Left colon (tissue), 2 donors: ENCODE results near the gene BABAM2. TPM values are rescaled to one million over a fixed set of nuclear protein-coding genes. Genes with fewer than 3 reads are reported as not detected.

Experiments used
- ATAC-seq: fragments of 200-7000 bp; cut with Tn5 transposase; one replicate; pipeline ENCODE4 v1.9.1; 2020; ENCODE audit warnings: mild to moderate bottlenecking, moderate library complexity
- DNase-seq, 2 donors: peaks; one replicate each; pipeline ENCODE4 v3.0.0-alpha.2; 2020
- intact Hi-C, 2 donors: fragments of 100-400 bp; cut with DNase I in 1 of 2; cut with micrococcal nuclease in 1 of 2; formaldehyde crosslinking; loops; one replicate each; pipeline versions ENCODE4 v1.11.2 to v1.14.0; 2022; cut with DNase I, micrococcal nuclease
- total RNA-seq, 2 donors: library from RNA; stranded (reverse); fragmentation: NEBNext Ultra II Directional; extraction: Animal tissue kit (Norgen Biotek cat#: 25700); gene quantifications; one replicate each; pipeline ENCODE4 v1.2.1, GENCODE V29; 2021
- donor health status: DM: no; HTN: no; CAD: no.
- donor health status: DM: yes; HTN: yes; CAD: no.

The BABAM2 gene
- total RNA-seq, 2 donors from 2014 or later = 35.3 to 39.3 TPM

GRCh38 chr2:28129955-28130695 lies 239.6 kb downstream of the BABAM2 start:
- DNase-seq (no peak), ATAC-seq (no peak)
- intact Hi-C loops = no loop called here

- DNase-seq (no peak), ATAC-seq (no peak)
- intact Hi-C loops = no loop called here
Measured at GRCh38 chr2:28133778-28134177, 243.2 kb downstream of the BABAM2 start.

GRCh38 chr2:28134262-28134812 lies 243.8 kb downstream of the BABAM2 start:
- intact Hi-C loops = no loop called here
- DNase-seq = peak; percentile 65 to 89
- ATAC-seq = peak; percentile 99

- no peak for DNase-seq
- ATAC-seq = no peak
- intact Hi-C loops = no loop called here
Measured at GRCh38 chr2:28134857-28135256, 244.3 kb downstream of the BABAM2 start.

- no peak for ATAC-seq
- intact Hi-C loops = no loop called here
- DNase-seq = no peak
Measured at GRCh38 chr2:28135324-28135723, 244.8 kb downstream of the BABAM2 start.

GRCh38 chr2:28135799-28136198 lies 245.3 kb downstream of the BABAM2 start:
- DNase-seq = no peak
- intact Hi-C loops = no loop called here
- no peak for ATAC-seq

- intact Hi-C loops = no loop called here
- DNase-seq (no peak), ATAC-seq (no peak)
Measured at GRCh38 chr2:28136556-28136955, 246.0 kb downstream of the BABAM2 start.

DNA sequence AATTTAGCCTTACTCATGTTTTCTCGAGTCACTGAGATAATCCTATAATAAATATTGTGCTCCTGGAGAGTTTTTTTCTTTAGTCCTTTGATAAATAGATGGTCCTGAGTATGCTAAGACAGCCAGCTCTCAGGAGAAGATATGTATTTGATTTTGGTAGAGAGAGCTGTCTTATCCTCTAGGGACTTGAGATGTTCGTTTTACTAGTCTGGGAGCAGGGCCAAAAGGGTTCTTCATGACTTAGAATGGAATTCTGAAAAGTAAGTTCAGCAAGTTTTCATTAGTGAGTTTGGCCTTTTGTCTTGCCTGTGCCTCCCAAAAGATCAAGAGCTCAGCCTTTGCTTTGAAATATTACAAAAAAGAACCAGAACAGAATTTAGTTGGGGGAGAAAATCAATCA lies 246.7 kb downstream of the BABAM2 start:
- DNase-seq (no peak), ATAC-seq (no peak)
- intact Hi-C loops = no loop called here

DNA sequence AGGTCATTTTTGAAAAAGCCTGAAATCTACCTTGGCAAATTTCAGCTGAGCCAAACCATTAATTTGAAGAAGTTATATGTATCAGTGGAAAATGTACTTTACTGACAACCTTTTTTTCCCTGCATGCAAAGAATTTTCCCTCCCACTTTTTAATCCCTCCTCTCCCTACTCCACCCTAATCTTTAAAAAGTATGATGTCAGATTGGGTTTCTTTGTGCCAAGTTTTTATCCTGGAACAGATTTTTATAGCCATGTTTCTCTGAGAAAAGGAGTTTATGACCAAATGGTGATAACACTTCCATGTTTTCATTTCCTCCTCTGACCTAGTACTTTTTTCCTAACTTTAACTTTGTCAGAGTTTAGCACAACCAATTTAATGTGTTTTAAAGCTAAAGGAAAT lies 251.9 kb downstream of the BABAM2 start:
- DNase-seq = no peak
- intact Hi-C loops = no loop called here
- peak; percentile 89 for ATAC-seq

DNA sequence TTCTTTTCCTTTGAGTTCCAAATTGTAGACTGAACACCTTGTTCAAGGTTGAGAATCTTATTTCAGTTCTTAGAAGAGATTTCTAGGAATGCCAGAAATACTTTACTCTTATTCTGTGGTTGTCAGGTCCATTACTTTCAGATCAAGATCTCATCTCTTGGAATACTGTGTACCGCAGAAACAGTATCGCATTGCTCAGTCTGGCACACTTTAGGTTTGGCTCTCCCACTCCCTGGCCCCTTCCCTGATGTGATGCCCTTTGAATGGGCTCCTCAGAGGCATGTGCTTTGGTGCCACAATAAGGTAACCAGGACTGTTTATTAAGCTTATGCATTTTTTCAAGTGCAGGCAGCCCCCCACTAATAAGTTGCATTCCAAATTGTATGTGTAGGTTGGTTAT lies 257.5 kb downstream of the BABAM2 start:
- intact Hi-C loops = no loop called here
- ATAC-seq (no peak), DNase-seq (no peak)

DNA sequence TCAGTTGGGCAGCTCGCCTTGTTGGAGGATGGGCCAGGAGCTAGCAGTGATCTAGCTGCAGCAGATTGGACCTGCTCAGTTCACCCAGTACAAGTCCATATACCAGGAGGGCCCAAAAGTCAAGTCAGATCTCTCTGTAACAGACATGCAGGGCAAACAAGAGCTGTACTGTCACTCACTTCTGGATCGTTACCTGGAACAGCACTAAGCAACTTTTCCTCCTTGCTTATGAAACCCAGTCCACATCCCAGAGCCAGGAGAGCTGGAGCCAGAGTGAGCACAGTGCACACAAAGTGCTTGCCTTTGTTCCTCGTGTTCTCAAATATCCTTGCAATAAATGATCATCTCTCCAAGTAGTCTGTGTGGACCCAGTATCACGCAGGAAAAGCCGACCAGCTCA lies 258.0 kb downstream of the BABAM2 start:
- DNase-seq (no peak), ATAC-seq (no peak)
- intact Hi-C loops = no loop called here

- DNase-seq = no peak
- no peak for ATAC-seq
- intact Hi-C loops = no loop called here
Measured at GRCh38 chr2:28150236-28150915, 259.8 kb downstream of the BABAM2 start.

DNA sequence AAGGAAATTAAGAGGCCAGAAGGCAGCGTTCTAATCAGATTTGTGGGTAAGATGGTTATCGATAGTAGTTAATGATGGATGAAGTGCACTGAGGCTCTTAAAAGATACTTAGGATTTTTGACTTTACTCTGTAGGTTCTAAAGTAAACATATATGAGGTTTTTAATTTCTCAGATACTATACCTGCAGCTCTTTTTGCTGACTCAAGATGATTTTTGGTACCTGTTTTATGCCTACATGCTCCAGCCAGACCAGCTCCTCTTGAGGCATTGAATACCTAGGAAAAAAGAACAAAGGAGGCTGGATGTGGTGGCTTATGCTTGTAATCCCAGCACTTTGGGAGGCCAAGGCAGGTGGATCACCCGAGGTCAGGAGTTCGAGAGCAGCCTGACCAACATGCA lies 260.5 kb downstream of the BABAM2 start:
- DNase-seq = no peak
- no peak for ATAC-seq
- intact Hi-C loops = no loop called here

- DNase-seq (no peak), ATAC-seq (peak; percentile 28)
- intact Hi-C loops = no loop called here
Measured at GRCh38 chr2:28152585-28153280, 262.2 kb downstream of the BABAM2 start.

GRCh38 chr2:28153851-28154250 lies 263.3 kb downstream of the BABAM2 start:
- ATAC-seq (peak; percentile 89), DNase-seq (no peak)
- intact Hi-C loops = no loop called here

DNA sequence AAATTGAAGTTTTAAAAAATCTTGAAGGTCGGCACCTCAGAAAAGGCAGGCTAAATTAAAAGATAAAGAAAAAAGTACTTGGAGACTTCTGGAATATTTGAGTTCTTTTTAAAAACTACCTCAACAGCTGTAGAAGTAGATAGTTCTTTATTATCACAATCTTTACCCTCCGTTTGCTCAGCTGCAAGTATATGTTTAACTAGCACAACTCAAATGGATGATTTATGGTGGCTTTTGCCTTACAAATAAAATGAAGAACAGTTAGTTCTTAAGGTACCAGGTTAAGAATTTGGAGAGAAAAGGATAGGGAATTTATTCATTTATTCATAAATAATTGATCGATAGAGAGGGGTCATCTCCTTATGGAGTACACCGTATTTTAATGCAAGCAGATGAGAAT lies 264.6 kb downstream of the BABAM2 start:
- intact Hi-C loops = no loop called here
- ATAC-seq (peak; percentile 79), DNase-seq (no peak)

DNA sequence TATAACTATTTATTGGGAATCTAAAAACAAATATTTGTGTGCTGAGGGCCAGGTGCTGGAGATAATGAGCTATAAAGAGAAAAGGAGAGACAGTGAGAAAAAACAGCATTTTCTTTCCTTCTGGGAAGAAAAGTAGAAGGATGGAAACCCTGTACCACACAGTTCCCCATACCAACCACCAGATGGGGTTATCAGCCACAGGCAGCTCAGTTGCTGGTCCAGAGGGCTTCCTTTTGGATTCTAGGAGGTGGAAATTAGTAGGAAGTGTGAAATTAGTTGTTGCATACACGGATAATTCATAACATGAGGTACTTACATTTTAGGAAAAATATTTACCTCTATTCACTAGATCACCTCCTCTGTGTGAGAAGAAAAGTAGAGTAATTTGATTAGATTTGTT lies 265.1 kb downstream of the BABAM2 start:
- ATAC-seq (peak; percentile 64), DNase-seq (no peak)
- intact Hi-C loops = no loop called here

- intact Hi-C loops = no loop called here
- DNase-seq (no peak), ATAC-seq (no peak)
Measured at GRCh38 chr2:28158791-28159190, 268.3 kb downstream of the BABAM2 start.

DNA sequence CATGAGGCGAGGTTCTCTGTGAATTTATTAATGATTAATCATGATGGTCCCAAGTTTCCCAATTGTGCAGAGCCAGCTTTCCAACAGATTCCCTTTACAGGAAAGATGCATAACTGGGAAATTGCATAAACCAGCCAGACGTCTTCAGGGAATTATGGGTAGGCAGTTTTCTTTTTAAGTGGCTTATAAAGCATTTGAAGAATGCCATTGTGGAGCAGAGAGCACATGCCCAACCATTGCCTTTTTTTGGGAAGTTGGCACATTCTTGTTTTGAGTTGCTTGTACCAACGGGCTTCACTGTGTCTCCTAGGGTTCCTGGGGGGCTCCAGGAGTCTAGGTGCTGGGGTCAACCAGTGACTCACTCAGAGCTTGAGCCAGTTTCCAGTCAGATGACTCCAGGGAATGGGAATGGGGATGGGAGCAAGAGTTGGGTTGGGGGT lies 270.5 kb downstream of the BABAM2 start:
- ATAC-seq = no peak
- no peak for DNase-seq
- intact Hi-C loops = no loop called here

GRCh38 chr2:28161466-28161865 lies 270.9 kb downstream of the BABAM2 start:
- no peak for ATAC-seq
- no peak for DNase-seq
- intact Hi-C loops = no loop called here
